LNCAP (cell line): ENCODE data around the gene GRB10.

ENCODE experiments used
- CTCF ChIP-seq: fragments of 450-650 bp; IDR thresholded peaks from 2 replicates; pipeline ENCODE4 v1.5.1; 2017; ENCODE audit warnings: mild to moderate bottlenecking

GRB10 gene

GRCh38 chr7:50734246-50734645, 48.5 kb downstream of the GRB10 start:
- no peak for TF ChIP-seq CTCF

- no peak for TF ChIP-seq CTCF
These were observed 49.1 kb downstream of the GRB10 start for GRCh38 chr7:50733552-50733951.

- TF ChIP-seq CTCF: no peak
These were observed 50.8 kb downstream of the GRB10 start for GRCh38 chr7:50731703-50732582.

GRCh38 chr7:50730446-50731400, 52.0 kb downstream of the GRB10 start:
- TF ChIP-seq CTCF: no peak

- TF ChIP-seq CTCF: no peak
These were observed 52.7 kb downstream of the GRB10 start for GRCh38 chr7:50729962-50730361.

- TF ChIP-seq CTCF: no peak
These were observed 54.5 kb downstream of the GRB10 start for GRCh38 chr7:50728184-50728583.

- TF ChIP-seq CTCF: no peak
These were observed 55.0 kb downstream of the GRB10 start for GRCh38 chr7:50727711-50728110.
